BE2C (cell line): ENCODE data around the gene CXCL10.

Source experiments
- DNase-seq: peaks from one replicate; pipeline ENCODE4 v3.0.0-alpha.2; 2020
- H3K27me3 ChIP-seq: fragments of 250-450 bp; sonication (Bioruptor Pico); 2 replicates; pipeline ENCODE4 v1.5.1; 2020; ENCODE audit warnings: mild to moderate bottlenecking
- H3K36me3 ChIP-seq: fragments of 250-450 bp; sonication (Bioruptor Pico); 2 replicates; pipeline ENCODE4 v1.5.1; 2020; ENCODE audit warnings: mild to moderate bottlenecking
- H3K4me1 ChIP-seq: fragments of 250-450 bp; sonication (Bioruptor Pico); 2 replicates; pipeline ENCODE4 v1.5.1; 2020
- H3K4me3 ChIP-seq: 2 replicates; pipeline ENCODE4 v1.5.1; 2011; ENCODE audit warnings: low read depth, low read length
- H3K9me3 ChIP-seq: fragments of 250-450 bp; sonication (Bioruptor Pico); 2 replicates; pipeline ENCODE4 v1.5.1; 2020
- CTCF ChIP-seq: IDR thresholded peaks from 2 replicates; pipeline ENCODE4 v1.5.1; 2012; ENCODE audit warnings: mild to moderate bottlenecking, low read depth, low read length

CXCL10 gene

GRCh38 chr4:76011018-76011670 lies 12.2 kb downstream of the CXCL10 start:
- Histone ChIP-seq H3K9me3 (no peaks in the 10 kb centered on the region), H3K36me3 (no peaks in the 10 kb centered on the region), H3K4me1 (no peaks in the 10 kb centered on the region), H3K4me3 (no peak overlapping the region), H3K27me3 (peaks cover 19% of the 10 kb centered on the region)
- no peak for TF ChIP-seq CTCF
- DNase-seq: no peak

- Histone ChIP-seq H3K9me3 (no peaks in the 10 kb centered on the region), H3K4me1 (no peaks in the 10 kb centered on the region), H3K27me3 (peaks cover 25% of the 10 kb centered on the region), H3K4me3 (no peak overlapping the region), H3K36me3 (no peaks in the 10 kb centered on the region)
- no peak for DNase-seq
- no peak for TF ChIP-seq CTCF
Observed at GRCh38 chr4:76010576-76010975, 12.7 kb downstream of the CXCL10 start.

- Histone ChIP-seq H3K4me3 (no peak overlapping the region), H3K27me3 (peaks cover 31% of the 10 kb centered on the region), H3K4me1 (no peaks in the 10 kb centered on the region), H3K36me3 (no peaks in the 10 kb centered on the region), H3K9me3 (no peaks in the 10 kb centered on the region)
- no peak for DNase-seq
- no peak for TF ChIP-seq CTCF
Observed at GRCh38 chr4:76009311-76009710, 14.0 kb downstream of the CXCL10 start.

GRCh38 chr4:76007089-76007862 lies 16.0 kb downstream of the CXCL10 start, which contains the start of gene CXCL9:
CXCL9 (minus strand) TSS chr4:76007509; CDS start chr4:76007449, 60 bp downstream.
- peaks cover 34% of the 10 kb centered on the region for H3K27me3 ChIP-seq
- DNase-seq: no peak
- H3K4me3 ChIP-seq: no peak within 1 kb of the TSS
- H3K36me3 ChIP-seq: no peaks in the 10 kb centered on the region
- H3K9me3 ChIP-seq: no peaks in the 10 kb centered on the region
- no peaks in the 10 kb centered on the region for H3K4me1 ChIP-seq
- TF ChIP-seq CTCF: no peak

- Histone ChIP-seq H3K36me3 (no peaks in the 10 kb centered on the region), H3K4me3 (no peak overlapping the region), H3K9me3 (no peaks in the 10 kb centered on the region), H3K4me1 (no peaks in the 10 kb centered on the region), H3K27me3 (peaks cover 31% of the 10 kb centered on the region)
- no peak for DNase-seq
- no peak for TF ChIP-seq CTCF
Observed at GRCh38 chr4:76003620-76004019, 19.7 kb downstream of the CXCL10 start.

GRCh38 chr4:76003035-76003434 lies 20.3 kb downstream of the CXCL10 start:
- Histone ChIP-seq H3K27me3 (peaks cover 27% of the 10 kb centered on the region), H3K36me3 (no peaks in the 10 kb centered on the region), H3K4me3 (no peak overlapping the region), H3K4me1 (no peaks in the 10 kb centered on the region), H3K9me3 (no peaks in the 10 kb centered on the region)
- DNase-seq: no peak
- TF ChIP-seq CTCF: no peak
